H9 (cell line): Measurements from ENCODE around the gene CDS2. TPM values are rescaled to one million over a fixed set of nuclear protein-coding genes. Genes with fewer than 3 reads are reported as not detected.

Experiments used
- DNase-seq: peaks from one replicate; pipeline ENCODE4 v3.0.0-alpha.2; 2017
- H2AFZ ChIP-seq: one replicate; pipeline ENCODE4 v1.6.1; 2013; ENCODE audit warnings: mild to moderate bottlenecking, low read length, control low read depth, moderate library complexity
- H2AK5ac ChIP-seq: 2 replicates; pipeline ENCODE4 v1.6.1; 2013; ENCODE audit warnings: low read length, control low read depth, mixed read lengths; ENCODE audit not compliant: insufficient read length
- H2BK120ac ChIP-seq: one replicate; pipeline ENCODE4 v1.6.1; 2013; ENCODE audit warnings: low read depth, mild to moderate bottlenecking, low read length, control low read depth, inconsistent platforms; ENCODE audit not compliant: poor library complexity, severe bottlenecking
- H2BK12ac ChIP-seq: 2 replicates; pipeline ENCODE4 v1.6.1; 2013; ENCODE audit warnings: low read length, control low read depth, mixed read lengths, low read depth; ENCODE audit not compliant: insufficient read length
- H2BK15ac ChIP-seq: 2 replicates; pipeline ENCODE4 v1.6.1; 2013; ENCODE audit warnings: low read depth, low read length, control low read depth
- H2BK20ac ChIP-seq: one replicate; pipeline ENCODE4 v1.6.1; 2013; ENCODE audit warnings: low read depth, mild to moderate bottlenecking, low read length, control low read depth, inconsistent platforms; ENCODE audit not compliant: poor library complexity, severe bottlenecking
- H2BK5ac ChIP-seq: 2 replicates; pipeline ENCODE4 v1.6.1; 2013; ENCODE audit warnings: low read length, control low read depth, mixed read lengths; ENCODE audit not compliant: insufficient read length
- H3K14ac ChIP-seq: 2 replicates; pipeline ENCODE4 v1.6.1; 2013; ENCODE audit warnings: low read length, control low read depth; ENCODE audit not compliant: insufficient read depth
- H3K18ac ChIP-seq: 2 replicates; pipeline ENCODE4 v1.6.1; 2013; ENCODE audit warnings: low read depth, mild to moderate bottlenecking, mixed read lengths, low read length, control low read depth; ENCODE audit not compliant: insufficient read length
- H3K23ac ChIP-seq: 2 replicates; pipeline ENCODE4 v1.6.1; 2013; ENCODE audit warnings: low read length, control low read depth, mixed read lengths, low read depth; ENCODE audit not compliant: insufficient read length
- H3K23me2 ChIP-seq: 2 replicates; pipeline ENCODE4 v1.6.1; 2013; ENCODE audit warnings: low read depth, mild to moderate bottlenecking, mixed read lengths, low read length, control low read depth; ENCODE audit not compliant: insufficient read length, poor library complexity, severe bottlenecking
- H3K27ac ChIP-seq: 2 replicates; pipeline ENCODE4 v1.5.1; 2013; ENCODE audit warnings: low read length, control low read depth, mixed read lengths, low read depth; ENCODE audit not compliant: insufficient read length
- H3K27me3 ChIP-seq: 2 replicates; pipeline ENCODE4 v1.6.1; 2013; ENCODE audit warnings: low read length, control low read depth, inconsistent platforms; ENCODE audit not compliant: insufficient read depth
- H3K4ac ChIP-seq: 2 replicates; pipeline ENCODE4 v1.6.1; 2013; ENCODE audit warnings: low read depth, mild to moderate bottlenecking, control low read depth, inconsistent platforms, low read length, moderate library complexity
- H3K4me1 ChIP-seq: 2 replicates; pipeline ENCODE4 v1.6.1; 2013; ENCODE audit warnings: low read length, control low read depth, inconsistent platforms; ENCODE audit not compliant: insufficient read depth
- H3K4me2 ChIP-seq: 2 replicates; pipeline ENCODE4 v1.6.1; 2013; ENCODE audit warnings: low read length, control low read depth, mixed read lengths; ENCODE audit not compliant: insufficient read length, insufficient read depth
- H3K56ac ChIP-seq: 2 replicates; pipeline ENCODE4 v1.6.1; 2013; ENCODE audit warnings: low read depth, mild to moderate bottlenecking, mixed read lengths, low read length, control low read depth; ENCODE audit not compliant: insufficient read length
- H3K79me1 ChIP-seq: 2 replicates; pipeline ENCODE4 v1.6.1; 2013; ENCODE audit warnings: low read depth, mild to moderate bottlenecking, moderate library complexity, low read length, control low read depth, inconsistent platforms; ENCODE audit not compliant: insufficient read depth, poor library complexity, severe bottlenecking
- H3K79me2 ChIP-seq: 2 replicates; pipeline ENCODE4 v1.6.1; 2013; ENCODE audit warnings: low read length, control low read depth, inconsistent platforms; ENCODE audit not compliant: insufficient read depth
- H3K9ac ChIP-seq: 2 replicates; pipeline ENCODE4 v1.6.1; 2013; ENCODE audit warnings: low read length, control low read depth, mixed read lengths; ENCODE audit not compliant: insufficient read length; ENCODE audit errors: extremely low read depth
- H3K9me3 ChIP-seq: one replicate; pipeline ENCODE4 v1.6.1; 2013; ENCODE audit warnings: low read depth, low read length, inconsistent platforms; ENCODE audit not compliant: control insufficient read depth
- H3T11ph ChIP-seq: one replicate; pipeline ENCODE4 v1.6.1; 2013; ENCODE audit warnings: mild to moderate bottlenecking, low read length, control low read depth, inconsistent platforms
- H4K20me1 ChIP-seq: one replicate; pipeline ENCODE4 v1.6.1; 2013; ENCODE audit not compliant: control insufficient read depth, insufficient read length, insufficient read depth
- H4K5ac ChIP-seq: 2 replicates; pipeline ENCODE4 v1.6.1; 2013; ENCODE audit warnings: low read depth, mild to moderate bottlenecking, mixed read lengths, low read length, control low read depth; ENCODE audit not compliant: insufficient read length
- H4K8ac ChIP-seq: replicated peaks from 2 replicates; pipeline ENCODE4 v1.6.1; 2013; ENCODE audit warnings: low read length, control low read depth, mixed read lengths, low read depth; ENCODE audit not compliant: insufficient read length
- H4K91ac ChIP-seq: 2 replicates; pipeline ENCODE4 v1.6.1; 2013; ENCODE audit warnings: low read depth, mild to moderate bottlenecking, moderate library complexity, mixed read lengths, low read length, control low read depth; ENCODE audit not compliant: insufficient read length
- H3K27ac Mint-ChIP-seq, 3 experiments: 2 replicates in 2 of 3; 3 replicates in 1 of 3; pipeline ENCODE4 v1.8.0; 2020 to 2021; ENCODE audit warnings: mixed read lengths in 3 of 3, mild to moderate bottlenecking in 1 of 3, moderate library complexity in 1 of 3
- H3K27me3 Mint-ChIP-seq: 2 replicates; pipeline ENCODE4 v1.8.0; 2021; ENCODE audit warnings: low read depth, mild to moderate bottlenecking, moderate library complexity, mixed read lengths
- H3K36me3 Mint-ChIP-seq, 3 experiments: 2 replicates in 2 of 3; 3 replicates in 1 of 3; pipeline ENCODE4 v1.8.0; 2020 to 2021; ENCODE audit warnings: low read depth in 3 of 3, mixed read lengths in 3 of 3; ENCODE audit not compliant: insufficient read depth in 1 of 3
- H3K4me1 Mint-ChIP-seq, 2 experiments: 2 replicates each; pipeline ENCODE4 v1.8.0; 2020; ENCODE audit warnings: mixed read lengths in 2 of 2
- H3K4me3 Mint-ChIP-seq, 2 experiments: 2 replicates in 1 of 2; 3 replicates in 1 of 2; pipeline ENCODE4 v1.8.0; 2020 to 2021; ENCODE audit warnings: mild to moderate bottlenecking in 2 of 2, mixed read lengths in 2 of 2, moderate library complexity in 1 of 2
- H3K9me3 Mint-ChIP-seq, 2 experiments: 2 replicates in 1 of 2; 3 replicates in 1 of 2; pipeline ENCODE4 v1.8.0; 2020; ENCODE audit warnings: mild to moderate bottlenecking in 2 of 2, mixed read lengths in 2 of 2, moderate library complexity in 1 of 2
- CTCF ChIP-seq: fragments of 200-600 bp; sonication (generic); conservative IDR thresholded peaks from 3 replicates; pipeline ENCODE4 v1.8.0; 2021; ENCODE audit warnings: antibody characterized with exemption, mild to moderate bottlenecking
- WGBS: extraction: QIAGEN DNeasy Blood & Tissue Kit; methylation state at CpG from one replicate; pipeline ENCODE4 v1.1.7; 2013; ENCODE audit warnings: missing lambda C conversion rate, low lambda C conversion rate, mixed read lengths; ENCODE audit not compliant: insufficient read length; ENCODE audit errors: extremely low coverage; 5-methylcytosine and 5-hydroxymethylcytosine counted together
- total RNA-seq: library from RNA; stranded (reverse); gene quantifications from 2 replicates; pipeline ENCODE4 v1.2.1, GENCODE V29; 2021

CDS2 gene
- total RNA-seq, 1 experiment from 2014 or later, result 63.2 TPM

DNA sequence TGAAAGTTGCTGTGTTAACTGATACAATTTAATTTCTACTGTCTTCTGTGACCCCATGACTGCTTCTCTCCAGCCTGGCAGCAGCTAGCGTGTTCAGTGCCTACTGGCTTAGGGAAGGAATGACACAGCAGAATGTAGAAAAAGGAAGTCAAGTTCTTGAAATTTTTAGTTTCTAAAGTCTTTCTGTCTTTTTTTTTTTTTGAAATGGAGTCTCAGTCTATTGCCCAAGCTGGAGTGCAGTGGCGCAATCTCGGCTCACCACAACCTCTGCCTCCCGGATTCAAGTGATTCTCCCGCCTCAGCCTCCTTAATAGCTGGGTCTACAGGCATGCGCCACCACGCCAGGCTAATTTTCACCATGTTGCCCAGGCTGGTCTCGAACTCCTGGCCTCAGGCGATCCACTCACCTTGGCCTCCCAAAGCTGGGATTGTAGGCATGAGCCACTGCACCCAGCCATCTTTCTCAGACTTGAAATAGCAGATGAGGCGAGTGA lies 46.4 kb upstream of the CDS2 start:
- H3T11ph ChIP-seq, result no peak overlapping the region
- no peaks in the 10 kb centered on the region for H3K36me3 Mint-ChIP-seq
- peak overlapping the region in 1 of 3 experiments; percentile 53; a peak in 1 of 7 replicates for H3K27ac Mint-ChIP-seq
- no peak overlapping the region for H2AK5ac ChIP-seq
- H4K8ac ChIP-seq, result no peak overlapping the region
- no peaks in the 10 kb centered on the region for H3K9me3 Mint-ChIP-seq
- H4K20me1 ChIP-seq, result no peaks in the 10 kb centered on the region
- DNase-seq, result no peak
- no peaks in the 10 kb centered on the region for H3K79me2 ChIP-seq
- H3K9me3 ChIP-seq, result no peaks in the 10 kb centered on the region
- H3K27ac ChIP-seq, result no peak overlapping the region
- no peak overlapping the region for H2BK120ac ChIP-seq
- H3K56ac ChIP-seq, result no peak overlapping the region
- peaks cover 2% of the 10 kb centered on the region; the same call in 1 of the 2 replicates for H3K27me3 Mint-ChIP-seq
- no peak overlapping the region for H2BK20ac ChIP-seq
- H3K14ac ChIP-seq, result no peak overlapping the region
- no peak overlapping the region for H4K5ac ChIP-seq
- H2BK12ac ChIP-seq, result no peak overlapping the region
- H3K23me2 ChIP-seq, result no peaks in the 10 kb centered on the region
- H3K4me3 Mint-ChIP-seq, result no peak overlapping the region
- H4K91ac ChIP-seq, result no peak overlapping the region
- H2BK15ac ChIP-seq, result no peak overlapping the region
- no peak for TF ChIP-seq CTCF
- H2BK5ac ChIP-seq, result no peak overlapping the region
- no peak overlapping the region for H3K4me2 ChIP-seq
- no peaks in the 10 kb centered on the region for H3K27me3 ChIP-seq
- H3K4me1 ChIP-seq, result no peaks in the 10 kb centered on the region
- H3K23ac ChIP-seq, result no peak overlapping the region
- no CpG with 5 or more reads among the region's 10 CpGs for WGBS
- peaks cover 7% of the 10 kb centered on the region in 2 experiments for H3K4me1 Mint-ChIP-seq
- no peak overlapping the region for H3K18ac ChIP-seq
- no peaks in the 10 kb centered on the region for H3K79me1 ChIP-seq
- no peak overlapping the region for H3K9ac ChIP-seq
- H2AFZ ChIP-seq, result no peak overlapping the region
- no peak overlapping the region for H3K4ac ChIP-seq
